Anterior cingulate cortex (tissue), 58 donors: ENCODE data around the gene TGFB1I1.
"Not testable (repeated sequence)": the region's sequence is repeated elsewhere in the genome, so short reads cannot be mapped to it uniquely, and the experiment has no call there.

ENCODE experiments used
- DNase-seq, 58 donors: peaks; one replicate each; lab custom pipeline; 2025; lab: John Stamatoyannopoulos, UW

Gene TGFB1I1

GRCh38 chr16:31471875-31472708 lies at the start of gene TGFB1I1:
TGFB1I1 (plus strand) TSS chr16:31472152; CDS start chr16:31472189, 37 bp downstream.
- DNase-seq = no peak

DNA sequence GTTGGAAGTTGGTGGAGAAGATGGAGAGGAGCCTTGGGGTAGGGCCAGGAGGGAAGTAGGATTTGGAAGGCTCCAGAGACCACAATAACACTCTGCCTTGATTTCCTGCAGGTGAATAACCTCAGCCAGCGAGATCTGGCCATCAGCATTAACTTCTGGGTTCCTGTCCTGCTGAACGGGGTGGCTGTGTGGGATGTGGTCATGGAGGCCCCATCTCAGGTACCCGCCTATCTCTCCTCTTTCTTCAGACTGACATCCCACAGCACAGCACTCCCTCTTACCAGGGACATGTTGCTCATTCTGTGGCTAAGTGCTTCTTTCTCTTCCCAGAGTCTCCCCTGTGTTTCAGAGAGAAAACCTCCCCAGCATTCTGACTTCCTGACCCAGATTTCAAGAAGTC lies 48.7 kb upstream of the TGFB1I1 start:
- no peak for DNase-seq

DNA sequence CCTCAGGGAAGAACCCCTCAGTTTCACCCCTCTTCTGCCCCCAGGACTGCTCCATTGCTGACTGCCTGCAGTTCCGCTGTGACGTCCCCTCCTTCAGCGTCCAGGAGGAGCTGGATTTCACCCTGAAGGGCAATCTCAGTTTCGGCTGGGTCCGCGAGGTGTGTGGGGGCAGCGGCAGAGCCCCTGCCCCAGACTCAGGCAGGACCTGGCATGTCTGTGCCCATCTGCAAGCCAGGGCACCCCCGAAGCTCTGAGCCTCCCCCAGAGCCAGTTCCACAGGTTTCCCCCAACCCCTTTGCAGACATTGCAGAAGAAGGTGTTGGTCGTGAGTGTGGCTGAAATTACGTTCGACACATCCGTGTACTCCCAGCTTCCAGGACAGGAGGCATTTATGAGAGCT lies 48.2 kb upstream of the TGFB1I1 start:
- no peak for DNase-seq

- DNase-seq = peak in 44 of 58 donors; percentile 8 to 68 (median 40)
These were observed 44.3 kb upstream of the TGFB1I1 start for GRCh38 chr16:31427441-31428278.

GRCh38 chr16:31428279-31428597 lies 43.7 kb upstream of the TGFB1I1 start, which contains the start of gene COX6A2:
COX6A2 (minus strand) TSS chr16:31428360; CDS start chr16:31428325, 35 bp downstream.
- no peak for DNase-seq

- no peak for DNase-seq
These were observed 43.2 kb upstream of the TGFB1I1 start for GRCh38 chr16:31428638-31429247.

DNA sequence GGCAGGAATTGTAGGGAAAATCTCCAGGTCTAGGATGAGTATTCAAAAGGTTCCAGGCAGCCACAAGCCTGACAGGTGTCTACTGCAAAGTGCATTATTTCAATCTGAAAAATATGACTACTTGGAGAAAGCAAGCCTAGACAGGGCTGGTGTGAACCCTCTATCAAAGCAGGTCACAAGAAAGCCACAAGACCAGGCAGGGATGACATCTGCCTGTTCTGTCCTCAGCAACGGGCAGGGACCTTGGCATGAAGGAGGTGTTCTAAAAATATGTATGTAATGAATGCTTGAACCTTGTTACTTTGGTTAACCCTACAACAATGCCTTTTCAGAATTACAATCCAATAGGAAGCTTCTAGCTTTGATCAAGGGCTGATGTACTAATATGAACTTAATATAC lies 42.6 kb upstream of the TGFB1I1 start:
- DNase-seq = no peak

DNA sequence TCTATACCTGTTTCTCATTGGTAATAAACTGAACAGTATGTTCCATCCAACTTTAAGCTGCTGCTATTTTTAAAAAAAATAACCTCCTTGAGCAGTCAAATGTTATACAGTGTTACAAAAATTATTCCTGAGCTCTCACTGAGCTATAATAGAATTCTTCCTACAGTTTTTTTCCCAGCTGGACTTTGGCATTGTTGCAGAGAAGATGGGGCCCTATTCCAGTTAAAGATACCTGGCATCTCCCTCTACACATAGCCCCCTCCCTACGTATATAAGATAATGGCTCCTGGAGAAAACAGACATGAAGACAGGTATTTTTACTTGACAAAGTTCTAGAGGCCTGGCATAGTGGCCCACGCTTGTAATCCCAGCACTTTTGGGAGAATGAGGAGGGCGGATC lies 42.2 kb upstream of the TGFB1I1 start:
- no peak for DNase-seq

- DNase-seq = no peak
These were observed 41.4 kb upstream of the TGFB1I1 start for GRCh38 chr16:31430380-31431052.

DNA sequence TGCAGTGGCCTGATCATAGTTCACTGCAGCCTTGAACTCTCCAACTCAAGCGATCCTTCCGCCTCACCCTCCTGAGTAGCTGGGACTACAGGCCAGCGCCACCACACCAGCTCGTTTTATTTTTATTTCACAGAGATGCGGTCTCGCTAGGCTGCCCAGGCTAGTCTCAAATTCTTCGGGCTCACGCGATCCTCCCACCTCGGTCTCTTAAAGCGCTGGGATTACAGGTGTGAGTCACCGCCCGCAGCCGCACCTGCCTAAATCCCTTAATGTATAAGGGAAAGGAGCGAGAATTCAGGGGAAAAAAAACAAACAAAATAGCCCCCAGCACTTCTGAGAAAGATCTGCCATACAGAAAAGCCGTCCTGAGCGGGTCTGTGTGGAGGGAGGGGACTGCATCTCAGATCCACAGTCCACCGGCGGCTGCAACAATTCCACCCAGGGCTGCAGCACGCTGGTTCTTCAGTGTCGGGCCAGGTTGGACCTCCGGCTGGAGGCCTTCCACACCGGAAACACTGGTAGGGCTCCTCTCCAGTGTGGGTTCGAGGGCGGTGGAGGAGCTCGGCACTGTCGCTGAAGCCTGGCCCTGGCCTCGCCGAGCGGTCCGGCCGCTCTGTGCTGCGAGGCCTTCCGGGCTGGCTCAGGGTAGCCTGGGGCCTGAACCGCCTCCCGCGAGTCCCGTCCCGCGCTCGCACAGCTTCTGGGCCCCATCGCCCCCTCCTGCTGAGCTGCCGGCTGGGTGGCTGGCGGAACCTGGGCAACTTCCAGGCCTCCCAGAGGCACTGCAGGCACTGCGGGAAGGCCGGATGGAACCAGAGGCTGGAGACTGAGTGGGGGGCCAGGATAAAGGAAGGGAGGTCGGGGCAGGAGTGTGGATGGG lies 36.4 kb upstream of the TGFB1I1 start:
- no peak for DNase-seq

GRCh38 chr16:31436221-31437045 lies 35.5 kb upstream of the TGFB1I1 start:
- DNase-seq = no peak

DNA sequence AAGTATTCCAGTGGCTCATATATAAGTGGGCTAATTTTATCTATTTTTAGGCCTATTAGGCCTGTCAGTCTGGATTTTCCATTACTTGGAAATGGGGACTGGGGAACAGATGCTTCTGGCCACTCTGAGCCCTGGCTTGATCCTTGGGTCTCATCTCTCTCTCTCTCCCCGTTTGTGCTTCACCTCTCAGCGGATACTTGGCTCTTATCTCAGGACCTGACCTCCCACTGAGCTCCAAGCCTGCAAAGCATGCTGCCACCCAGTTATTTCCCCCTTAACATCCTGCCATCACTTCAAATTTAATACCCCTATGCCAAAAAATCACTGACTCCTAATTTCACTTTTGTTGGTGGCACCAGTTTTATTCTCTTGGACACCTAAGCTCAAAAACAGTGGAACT lies 33.5 kb upstream of the TGFB1I1 start:
- no peak for DNase-seq

DNA sequence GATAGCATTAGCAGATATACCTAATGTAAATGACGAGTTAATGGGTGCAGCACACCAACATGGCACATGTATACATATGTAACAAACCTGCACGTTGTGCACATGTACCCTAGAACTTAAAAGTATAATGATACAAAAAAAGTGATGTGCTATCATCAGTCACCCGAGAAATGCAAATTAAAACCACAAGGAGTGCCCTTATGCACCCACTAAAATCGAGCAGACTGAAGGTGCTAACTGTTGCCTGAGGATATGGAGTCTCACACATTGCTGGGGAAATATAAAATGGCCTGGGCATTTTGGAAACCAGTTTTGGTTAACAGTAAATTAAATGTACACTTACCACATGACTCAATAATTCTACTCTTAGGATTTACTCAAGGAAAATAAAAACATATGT lies 32.9 kb upstream of the TGFB1I1 start:
- DNase-seq = not testable (repeated sequence)

DNA sequence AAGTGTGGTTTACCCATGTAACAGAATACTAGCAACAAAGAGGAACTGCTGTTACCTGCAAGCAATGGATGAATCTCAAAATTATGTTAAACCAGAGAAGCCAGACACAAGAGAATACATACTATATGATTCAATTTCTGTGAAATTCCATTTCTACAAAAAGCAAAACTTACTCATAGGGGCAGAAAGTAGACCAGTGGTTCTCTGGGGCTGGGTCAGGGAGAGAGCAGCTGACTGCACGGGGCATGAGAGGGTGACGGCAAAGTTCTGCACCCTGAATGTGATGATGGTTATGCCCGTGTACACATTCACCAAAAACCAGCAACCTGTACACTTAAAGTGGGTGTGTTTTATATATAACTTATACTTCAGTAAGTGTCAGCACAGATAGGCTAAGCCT lies 32.4 kb upstream of the TGFB1I1 start:
- no peak for DNase-seq

DNA sequence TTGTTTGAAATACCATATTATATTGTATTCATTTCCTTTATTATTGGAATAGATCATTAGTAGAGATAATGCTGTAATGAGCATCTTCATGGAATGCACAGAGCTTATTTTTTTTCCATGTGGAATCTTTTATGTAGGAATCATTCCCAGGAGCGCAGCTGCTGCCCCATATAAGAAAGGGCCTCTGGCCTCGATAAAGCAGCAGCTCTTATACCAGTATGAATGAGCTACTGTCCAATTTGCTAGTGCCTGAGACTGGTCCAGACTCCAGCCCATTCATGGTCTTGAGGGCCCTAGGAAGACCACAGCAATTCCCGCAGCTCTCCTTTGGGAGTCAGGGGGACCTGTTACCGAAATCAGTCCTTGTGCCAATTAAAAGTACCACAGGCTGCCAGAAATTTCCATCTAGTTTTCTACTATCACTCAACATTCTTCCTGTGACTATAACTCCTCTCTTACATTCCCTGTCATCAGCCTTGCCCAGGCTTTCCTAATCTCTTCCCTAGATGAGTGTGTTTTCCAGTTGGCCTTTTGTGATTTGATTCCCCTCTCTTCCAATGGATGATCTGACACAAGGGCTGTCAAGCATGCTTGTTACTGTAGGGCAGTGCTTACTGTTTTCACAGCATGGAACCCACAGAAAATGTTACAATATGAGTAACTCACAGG lies 31.3 kb upstream of the TGFB1I1 start:
- peak in 7 of 58 donors; percentile 8 to 45 (median 16) for DNase-seq

- DNase-seq = no peak
These were observed 30.0 kb upstream of the TGFB1I1 start for GRCh38 chr16:31441956-31442355.

DNA sequence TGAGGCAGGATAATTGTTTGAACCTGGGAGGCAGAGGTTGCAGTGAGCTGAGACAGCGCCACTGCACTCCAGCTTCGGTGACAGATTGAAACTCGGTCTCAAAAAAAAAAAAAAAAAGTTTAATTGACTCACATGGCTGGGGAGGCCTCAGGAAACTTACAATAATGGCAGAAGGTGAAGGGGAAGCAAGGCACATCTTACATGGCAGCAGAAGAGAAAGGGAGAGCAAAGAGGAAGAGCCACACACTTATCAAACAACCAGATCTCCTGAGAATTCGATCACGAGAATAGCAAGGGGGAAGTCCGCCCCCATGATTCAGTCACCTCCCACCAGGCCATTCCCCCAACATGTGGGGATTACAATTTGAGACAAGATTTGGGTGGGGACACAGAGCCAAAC lies 26.0 kb upstream of the TGFB1I1 start:
- not testable (repeated sequence) for DNase-seq

- no peak for DNase-seq
These were observed 20.8 kb upstream of the TGFB1I1 start for GRCh38 chr16:31451201-31451600.
